ENCODE measurements around the gene ARHGDIB. TPM values are rescaled to one million over a fixed set of nuclear protein-coding genes. Genes with fewer than 3 reads are reported as not detected.

Gene ARHGDIB
- total RNA-seq, 6 experiments from 2014 or later = 0.76 to 4.8 (median 3.0) TPM

DNA sequence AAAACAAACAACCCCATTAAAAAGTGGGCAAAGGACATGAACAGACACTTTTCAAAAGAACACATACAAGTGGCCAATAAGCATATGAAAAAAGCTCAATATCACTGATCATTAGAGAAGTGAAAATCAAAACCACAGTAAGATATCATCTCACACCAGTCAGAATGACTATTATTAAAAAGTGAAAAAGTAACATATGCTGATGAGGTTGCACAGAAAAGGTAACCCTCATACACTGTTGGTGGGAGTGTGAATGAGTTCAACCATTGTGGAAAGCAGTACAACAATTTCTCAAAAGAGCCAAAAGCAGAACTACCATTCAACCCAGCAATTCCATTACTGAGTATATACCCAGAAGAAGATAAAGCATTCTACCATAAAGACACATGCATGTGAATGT, 29.7 kb upstream of the ARHGDIB start:
- no peak for DNase-seq
- TF ChIP-seq, protein P1, sequence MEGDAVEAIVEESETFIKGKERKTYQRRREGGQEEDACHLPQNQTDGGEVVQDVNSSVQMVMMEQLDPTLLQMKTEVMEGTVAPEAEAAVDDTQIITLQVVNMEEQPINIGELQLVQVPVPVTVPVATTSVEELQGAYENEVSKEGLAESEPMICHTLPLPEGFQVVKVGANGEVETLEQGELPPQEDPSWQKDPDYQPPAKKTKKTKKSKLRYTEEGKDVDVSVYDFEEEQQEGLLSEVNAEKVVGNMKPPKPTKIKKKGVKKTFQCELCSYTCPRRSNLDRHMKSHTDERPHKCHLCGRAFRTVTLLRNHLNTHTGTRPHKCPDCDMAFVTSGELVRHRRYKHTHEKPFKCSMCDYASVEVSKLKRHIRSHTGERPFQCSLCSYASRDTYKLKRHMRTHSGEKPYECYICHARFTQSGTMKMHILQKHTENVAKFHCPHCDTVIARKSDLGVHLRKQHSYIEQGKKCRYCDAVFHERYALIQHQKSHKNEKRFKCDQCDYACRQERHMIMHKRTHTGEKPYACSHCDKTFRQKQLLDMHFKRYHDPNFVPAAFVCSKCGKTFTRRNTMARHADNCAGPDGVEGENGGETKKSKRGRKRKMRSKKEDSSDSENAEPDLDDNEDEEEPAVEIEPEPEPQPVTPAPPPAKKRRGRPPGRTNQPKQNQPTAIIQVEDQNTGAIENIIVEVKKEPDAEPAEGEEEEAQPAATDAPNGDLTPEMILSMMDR (IDR thresholded peaks at IDR 0.05) = no peak
- H3K4me1 Mint-ChIP-seq (ENCODE audit: low read depth) = peaks cover 29% of the 10 kb centered on the region
- no peak overlapping the region for H3K27ac Mint-ChIP-seq
- H3K4me3 Mint-ChIP-seq = no peak overlapping the region
- H3K36me3 Mint-ChIP-seq (ENCODE audit: low read depth) = no peaks in the 10 kb centered on the region
- no peaks in the 10 kb centered on the region for H3K9me3 Mint-ChIP-seq
- H3K27me3 Mint-ChIP-seq (ENCODE audit: insufficient read depth) = peaks cover 1% of the 10 kb centered on the region; the same call in 1 of the 2 replicates

GRCh38 chr12:14989790-14990189, 28.4 kb upstream of the ARHGDIB start:
- TF ChIP-seq, protein P1 (IDR thresholded peaks at IDR 0.05) = no peak
- Mint-ChIP-seq H3K27ac (no peak overlapping the region), H3K4me1 (ENCODE audit: low read depth) (peaks cover 21% of the 10 kb centered on the region), H3K4me3 (no peak overlapping the region), H3K36me3 (ENCODE audit: low read depth) (no peaks in the 10 kb centered on the region), H3K27me3 (ENCODE audit: insufficient read depth) (peaks cover 1% of the 10 kb centered on the region; the same call in 1 of the 2 replicates), H3K9me3 (no peaks in the 10 kb centered on the region)
- no peak for DNase-seq

DNA sequence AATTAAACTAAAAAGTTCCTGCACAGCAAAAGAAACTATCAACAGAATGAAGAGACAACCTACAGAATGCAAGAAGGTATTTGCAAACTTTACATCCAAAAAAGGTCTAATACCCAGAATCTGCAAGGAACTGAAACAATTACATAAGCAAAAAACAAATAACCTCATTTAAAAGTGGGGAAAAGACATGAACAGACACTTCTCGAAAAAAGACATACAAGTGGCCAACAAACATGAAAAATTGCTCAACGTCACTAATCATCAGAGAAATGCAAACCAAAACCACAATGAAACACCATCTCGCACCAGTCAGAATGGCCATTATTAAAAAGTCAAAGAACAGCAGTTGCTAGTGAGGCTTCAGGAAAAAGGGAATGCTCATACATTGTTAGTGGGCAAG, 26.6 kb upstream of the ARHGDIB start:
- TF ChIP-seq, protein P1 (IDR thresholded peaks at IDR 0.05) = no peak
- Mint-ChIP-seq H3K27me3 (ENCODE audit: insufficient read depth) (peaks cover 1% of the 10 kb centered on the region; the same call in 1 of the 2 replicates), H3K27ac (no peak overlapping the region), H3K9me3 (no peaks in the 10 kb centered on the region), H3K36me3 (ENCODE audit: low read depth) (no peaks in the 10 kb centered on the region), H3K4me1 (ENCODE audit: low read depth) (peaks cover 4% of the 10 kb centered on the region), H3K4me3 (no peak overlapping the region)
- DNase-seq = no peak

GRCh38 chr12:14986449-14986848, 25.0 kb upstream of the ARHGDIB start:
- TF ChIP-seq, protein P1 (IDR thresholded peaks at IDR 0.05) = no peak
- DNase-seq = no peak
- Mint-ChIP-seq H3K4me3 (no peak overlapping the region), H3K27ac (no peak overlapping the region), H3K27me3 (ENCODE audit: insufficient read depth) (peaks cover 1% of the 10 kb centered on the region; the same call in 1 of the 2 replicates), H3K9me3 (no peaks in the 10 kb centered on the region), H3K36me3 (ENCODE audit: low read depth) (no peaks in the 10 kb centered on the region), H3K4me1 (ENCODE audit: low read depth) (no peaks in the 10 kb centered on the region)

GRCh38 chr12:14984766-14985285, 23.4 kb upstream of the ARHGDIB start:
- H3K4me3 Mint-ChIP-seq = no peak overlapping the region
- H3K9me3 Mint-ChIP-seq = no peaks in the 10 kb centered on the region
- peaks cover 4% of the 10 kb centered on the region; the same call in 1 of the 2 replicates for H3K27me3 Mint-ChIP-seq (ENCODE audit: insufficient read depth)
- no peak overlapping the region for H3K27ac Mint-ChIP-seq
- H3K4me1 Mint-ChIP-seq (ENCODE audit: low read depth) = no peaks in the 10 kb centered on the region
- no peak for DNase-seq
- H3K36me3 Mint-ChIP-seq (ENCODE audit: low read depth) = no peaks in the 10 kb centered on the region
- TF ChIP-seq, protein P1 (IDR thresholded peaks at IDR 0.05) = no peak
